Measurements from ENCODE around the gene CIDEB. TPM values are rescaled to one million over a fixed set of nuclear protein-coding genes. Genes with fewer than 3 reads are reported as not detected.
"Not testable (repeated sequence)": the region's sequence is repeated elsewhere in the genome, so short reads cannot be mapped to it uniquely, and the experiment has no call there.

Gene CIDEB
- total RNA-seq, 1 donor from 2014 or later: 4.9 TPM

- Mint-ChIP-seq H3K27me3 (peaks cover 56% of the 10 kb centered on the region), H3K27ac (no peak overlapping the region), H3K9me3 (no peaks in the 10 kb centered on the region), H3K4me3 (no peak overlapping the region), H3K36me3 (no peaks in the 10 kb centered on the region), H3K4me1 (ENCODE audit: unreplicated experiment) (peaks cover 20% of the 10 kb centered on the region)
- DNase-seq (ENCODE audit: extremely low spot score, unreplicated experiment): no peak
- TF ChIP-seq, protein P1, sequence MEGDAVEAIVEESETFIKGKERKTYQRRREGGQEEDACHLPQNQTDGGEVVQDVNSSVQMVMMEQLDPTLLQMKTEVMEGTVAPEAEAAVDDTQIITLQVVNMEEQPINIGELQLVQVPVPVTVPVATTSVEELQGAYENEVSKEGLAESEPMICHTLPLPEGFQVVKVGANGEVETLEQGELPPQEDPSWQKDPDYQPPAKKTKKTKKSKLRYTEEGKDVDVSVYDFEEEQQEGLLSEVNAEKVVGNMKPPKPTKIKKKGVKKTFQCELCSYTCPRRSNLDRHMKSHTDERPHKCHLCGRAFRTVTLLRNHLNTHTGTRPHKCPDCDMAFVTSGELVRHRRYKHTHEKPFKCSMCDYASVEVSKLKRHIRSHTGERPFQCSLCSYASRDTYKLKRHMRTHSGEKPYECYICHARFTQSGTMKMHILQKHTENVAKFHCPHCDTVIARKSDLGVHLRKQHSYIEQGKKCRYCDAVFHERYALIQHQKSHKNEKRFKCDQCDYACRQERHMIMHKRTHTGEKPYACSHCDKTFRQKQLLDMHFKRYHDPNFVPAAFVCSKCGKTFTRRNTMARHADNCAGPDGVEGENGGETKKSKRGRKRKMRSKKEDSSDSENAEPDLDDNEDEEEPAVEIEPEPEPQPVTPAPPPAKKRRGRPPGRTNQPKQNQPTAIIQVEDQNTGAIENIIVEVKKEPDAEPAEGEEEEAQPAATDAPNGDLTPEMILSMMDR (conservative IDR thresholded peaks at IDR 0.05): no peak
These were observed 23.3 kb upstream of the CIDEB start for GRCh38 chr14:24330973-24331674.

DNA sequence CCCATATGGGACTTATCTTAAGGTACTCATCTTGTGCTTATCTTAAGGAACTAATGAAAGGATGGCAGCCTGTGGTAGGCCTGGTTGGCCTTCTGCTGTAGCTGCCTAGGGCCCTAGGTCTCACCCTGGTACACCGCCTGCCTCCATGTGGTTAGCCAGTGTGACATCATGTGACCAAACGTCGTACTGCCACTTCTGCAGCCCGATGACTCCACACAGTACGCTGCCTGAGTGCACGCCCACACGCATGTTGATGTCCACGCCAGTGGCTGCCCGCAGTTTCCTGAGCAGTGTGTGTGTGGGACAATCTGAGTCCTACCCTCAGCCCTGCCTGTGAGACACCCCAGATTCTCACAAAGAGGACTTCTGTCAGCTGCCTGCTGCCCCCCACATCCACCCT is 22.0 kb upstream of the CIDEB start:
- TF ChIP-seq, protein P1 (conservative IDR thresholded peaks at IDR 0.05): no peak
- Mint-ChIP-seq H3K4me3 (no peak overlapping the region), H3K36me3 (no peaks in the 10 kb centered on the region), H3K4me1 (ENCODE audit: unreplicated experiment) (peaks cover 13% of the 10 kb centered on the region), H3K27me3 (peaks cover 46% of the 10 kb centered on the region), H3K9me3 (no peaks in the 10 kb centered on the region), H3K27ac (no peak overlapping the region)
- no peak for DNase-seq (ENCODE audit: extremely low spot score, unreplicated experiment)

GRCh38 chr14:24329073-24329663 is 21.4 kb upstream of the CIDEB start:
- H3K4me1 Mint-ChIP-seq (ENCODE audit: unreplicated experiment): peaks cover 13% of the 10 kb centered on the region
- H3K36me3 Mint-ChIP-seq: no peaks in the 10 kb centered on the region
- H3K27ac Mint-ChIP-seq: no peak overlapping the region
- peaks cover 42% of the 10 kb centered on the region for H3K27me3 Mint-ChIP-seq
- H3K4me3 Mint-ChIP-seq: no peak overlapping the region
- TF ChIP-seq, protein P1 (conservative IDR thresholded peaks at IDR 0.05): no peak
- H3K9me3 Mint-ChIP-seq: no peaks in the 10 kb centered on the region
- DNase-seq (ENCODE audit: extremely low spot score, unreplicated experiment): no peak

- not testable (repeated sequence) for H3K4me3 Mint-ChIP-seq; DNase-seq (ENCODE audit: extremely low spot score, unreplicated experiment); H3K36me3 Mint-ChIP-seq; H3K27ac Mint-ChIP-seq; H3K9me3 Mint-ChIP-seq
- Mint-ChIP-seq H3K27me3 (peaks cover 36% of the 10 kb centered on the region), H3K4me1 (ENCODE audit: unreplicated experiment) (peaks cover 13% of the 10 kb centered on the region)
- TF ChIP-seq, protein P1 (conservative IDR thresholded peaks at IDR 0.05): peak; percentile 77
These were observed 20.1 kb upstream of the CIDEB start for GRCh38 chr14:24327914-24328313.

DNA sequence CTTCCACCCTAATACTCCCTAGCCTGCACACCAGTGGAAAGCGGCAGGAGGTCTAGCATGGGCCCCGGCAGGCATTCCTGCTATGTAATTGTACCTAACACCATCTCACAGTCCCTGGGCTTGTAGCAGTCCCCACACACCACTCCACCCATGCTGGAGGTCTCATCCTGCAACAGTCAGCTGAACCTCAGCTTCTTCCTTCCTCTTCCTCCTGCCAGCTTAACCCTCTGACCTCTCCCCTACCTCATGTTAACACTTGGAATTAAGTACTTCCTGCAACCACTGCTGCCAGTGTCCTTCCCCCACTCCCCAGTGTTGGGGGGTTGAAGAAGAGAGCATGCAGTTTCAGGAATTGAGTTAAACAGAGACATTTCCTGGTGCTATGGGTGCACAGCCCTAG is 19.5 kb upstream of the CIDEB start:
- TF ChIP-seq, protein P1 (conservative IDR thresholded peaks at IDR 0.05): no peak
- peaks cover 8% of the 10 kb centered on the region for H3K4me1 Mint-ChIP-seq (ENCODE audit: unreplicated experiment)
- no peaks in the 10 kb centered on the region for H3K36me3 Mint-ChIP-seq
- no peak for DNase-seq (ENCODE audit: extremely low spot score, unreplicated experiment)
- H3K27me3 Mint-ChIP-seq: peaks cover 34% of the 10 kb centered on the region
- no peaks in the 10 kb centered on the region for H3K9me3 Mint-ChIP-seq
- no peak overlapping the region for H3K27ac Mint-ChIP-seq
- H3K4me3 Mint-ChIP-seq: no peak overlapping the region
